AG09309 (cell line): Measurements from ENCODE around the gene TFIP11.

Experiments
- DNase-seq: peaks from one replicate; pipeline ENCODE4 v3.0.0-alpha.2; 2010; ENCODE audit warnings: low read depth
- H3K4me3 ChIP-seq: 2 replicates; pipeline ENCODE4 v1.5.1; 2011; ENCODE audit warnings: mild to moderate bottlenecking, low read depth, low read length, moderate library complexity; ENCODE audit not compliant: control insufficient read depth
- TF ChIP-seq, protein P1 (sequence below): IDR thresholded peaks from 2 replicates; pipeline ENCODE4 v1.5.1; 2011; ENCODE audit warnings: mild to moderate bottlenecking, low read depth, low read length, inconsistent platforms; ENCODE audit not compliant: insufficient read depth, control insufficient read depth; ENCODE audit errors: missing control alignments

TFIP11 gene

GRCh38 chr22:26554956-26555355, 42.7 kb upstream of the TFIP11 start:
- DNase-seq, result no peak
- TF ChIP-seq, protein P1, sequence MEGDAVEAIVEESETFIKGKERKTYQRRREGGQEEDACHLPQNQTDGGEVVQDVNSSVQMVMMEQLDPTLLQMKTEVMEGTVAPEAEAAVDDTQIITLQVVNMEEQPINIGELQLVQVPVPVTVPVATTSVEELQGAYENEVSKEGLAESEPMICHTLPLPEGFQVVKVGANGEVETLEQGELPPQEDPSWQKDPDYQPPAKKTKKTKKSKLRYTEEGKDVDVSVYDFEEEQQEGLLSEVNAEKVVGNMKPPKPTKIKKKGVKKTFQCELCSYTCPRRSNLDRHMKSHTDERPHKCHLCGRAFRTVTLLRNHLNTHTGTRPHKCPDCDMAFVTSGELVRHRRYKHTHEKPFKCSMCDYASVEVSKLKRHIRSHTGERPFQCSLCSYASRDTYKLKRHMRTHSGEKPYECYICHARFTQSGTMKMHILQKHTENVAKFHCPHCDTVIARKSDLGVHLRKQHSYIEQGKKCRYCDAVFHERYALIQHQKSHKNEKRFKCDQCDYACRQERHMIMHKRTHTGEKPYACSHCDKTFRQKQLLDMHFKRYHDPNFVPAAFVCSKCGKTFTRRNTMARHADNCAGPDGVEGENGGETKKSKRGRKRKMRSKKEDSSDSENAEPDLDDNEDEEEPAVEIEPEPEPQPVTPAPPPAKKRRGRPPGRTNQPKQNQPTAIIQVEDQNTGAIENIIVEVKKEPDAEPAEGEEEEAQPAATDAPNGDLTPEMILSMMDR, result no peak
- H3K4me3 ChIP-seq, result no peak overlapping the region

DNA sequence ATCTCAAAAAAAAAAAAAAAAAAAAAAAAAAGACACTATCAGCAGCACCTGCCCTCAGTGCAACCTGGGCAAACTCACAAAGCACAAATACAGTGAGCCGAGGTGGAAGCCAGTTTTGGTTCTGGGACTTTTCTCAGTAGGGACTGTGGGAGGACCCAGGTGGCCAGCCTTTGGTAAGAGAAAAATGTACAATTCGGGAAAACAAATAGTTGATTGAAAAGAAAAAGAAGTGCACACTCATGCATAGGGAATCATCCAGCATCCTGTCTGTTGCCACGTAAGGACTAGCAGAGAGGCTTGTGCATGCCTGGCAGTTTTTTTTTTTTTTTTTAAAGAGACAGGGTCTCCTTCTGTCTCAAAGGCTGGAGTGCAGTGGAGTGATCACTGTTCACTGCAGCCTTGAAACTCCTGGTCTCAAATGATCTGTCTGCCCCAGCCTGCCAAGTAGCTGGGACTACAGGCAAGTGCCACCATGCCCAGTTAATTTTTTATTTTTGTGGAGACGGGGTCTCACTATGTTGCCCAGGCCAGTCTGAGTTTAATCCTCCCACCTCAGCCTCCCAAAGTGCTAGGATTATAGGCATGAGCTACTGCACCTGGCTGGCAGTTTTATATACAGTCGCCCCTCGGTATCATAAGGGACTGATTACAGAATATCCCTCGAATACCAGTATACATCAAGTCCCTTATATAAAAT, 40.9 kb upstream of the TFIP11 start:
- DNase-seq, result peak; percentile 67
- TF ChIP-seq, protein P1, result no peak

GRCh38 chr22:26552466-26552865, 40.2 kb upstream of the TFIP11 start:
- H3K4me3 ChIP-seq, result no peak overlapping the region
- no peak for DNase-seq
- TF ChIP-seq, protein P1, result no peak

More for the DNA sequence above, 40.9 kb upstream of the TFIP11 start:
- no peak overlapping the region; the same call in 1 of the 2 replicates for H3K4me3 ChIP-seq

DNA sequence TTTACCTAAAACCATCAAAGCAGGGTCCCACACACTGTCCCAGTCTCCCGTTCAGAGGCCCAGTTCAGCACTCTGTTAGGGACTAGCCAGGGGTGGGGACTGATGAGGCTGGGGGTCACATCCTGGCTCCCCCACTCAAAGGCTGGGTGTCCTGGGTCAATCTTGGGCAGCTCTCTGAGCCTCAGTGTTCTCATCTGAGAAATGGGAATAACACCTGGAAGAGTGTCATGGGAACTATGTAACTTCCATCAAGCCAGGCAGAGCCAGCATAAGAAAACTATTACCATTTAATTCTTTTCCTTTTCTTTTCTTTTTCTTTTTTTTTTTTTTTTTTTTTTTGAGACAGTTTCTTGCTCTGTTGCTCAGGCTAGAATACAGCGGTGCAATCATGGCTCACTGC, 39.3 kb upstream of the TFIP11 start:
- no peak overlapping the region for H3K4me3 ChIP-seq
- TF ChIP-seq, protein P1, result no peak
- no peak for DNase-seq

DNA sequence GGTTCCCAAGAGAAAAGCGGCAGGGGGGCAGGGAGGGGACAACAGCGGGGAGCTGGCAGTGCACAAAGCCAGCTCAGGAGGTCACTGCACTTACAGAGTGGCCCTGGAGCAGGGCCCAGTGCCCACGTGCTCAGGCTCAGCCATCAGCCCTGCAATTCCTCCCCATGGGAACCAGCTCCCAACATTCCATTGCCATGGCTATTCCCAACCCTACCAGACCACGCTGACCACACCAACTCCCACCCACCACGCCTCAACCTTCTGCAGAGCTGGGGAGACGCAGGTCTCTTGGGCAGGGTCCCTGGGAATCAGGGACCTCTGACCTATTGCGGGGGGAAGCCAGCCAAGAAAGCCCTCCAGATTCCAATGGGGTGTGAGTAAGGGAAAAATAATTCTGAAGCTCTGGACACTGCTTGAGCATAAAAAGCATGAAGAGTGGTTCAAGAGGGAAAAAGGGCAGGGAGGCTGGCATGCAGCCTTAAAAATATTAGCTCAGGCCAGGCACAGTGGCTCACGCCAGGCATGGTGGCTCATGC, 38.3 kb upstream of the TFIP11 start:
- DNase-seq, result peak; percentile 80
- TF ChIP-seq, protein P1, result no peak
- H3K4me3 ChIP-seq, result no peak overlapping the region

- TF ChIP-seq, protein P1, result no peak
- no peak overlapping the region for H3K4me3 ChIP-seq
- DNase-seq, result no peak
Measured at GRCh38 chr22:26549902-26550497, 37.7 kb upstream of the TFIP11 start.
